Stimulated activated CD8-positive, alpha-beta memory T cell treated with anti-CD3 and anti-CD28 coated beads, Interleukin-15, amount 100 ng/mL, for 48 hours (primary cell): Measurements from ENCODE around the gene LCE1F.

Source experiments
- DNase-seq, 2 donors: peaks; one replicate each; pipeline ENCODE4 v3.0.0-alpha.2; 2020; ENCODE audit warnings: low read depth in 2 of 2

The LCE1F gene

GRCh38 chr1:152776361-152776760, 1.4 kb downstream of the LCE1F start:
- no peak for DNase-seq

- DNase-seq: no peak
Measured at GRCh38 chr1:152777510-152778137, 2.7 kb downstream of the LCE1F start.

GRCh38 chr1:152783095-152783494, 8.2 kb downstream of the LCE1F start:
- DNase-seq: no peak

GRCh38 chr1:152786077-152786476, 11.1 kb downstream of the LCE1F start, which contains the start of gene LCE1E:
TSS of gene LCE1E (plus strand) at chr1:152786257. CDS start at chr1:152787300, 1,043 bp downstream.
- no peak for DNase-seq

- no peak for DNase-seq
Measured at GRCh38 chr1:152795686-152796085, 20.7 kb downstream of the LCE1F start.

- no peak for DNase-seq
Measured at GRCh38 chr1:152796421-152796820, 21.5 kb downstream of the LCE1F start, which contains the start of gene LCE1D. TSS of gene LCE1D (plus strand) at chr1:152796721. CDS start at chr1:152797795, 1,074 bp downstream.

GRCh38 chr1:152801333-152801732, 26.4 kb downstream of the LCE1F start:
- no peak for DNase-seq

- DNase-seq: no peak
Measured at GRCh38 chr1:152806576-152806975, 31.6 kb downstream of the LCE1F start, which contains the start of gene LCE1C. TSS of gene LCE1C (minus strand) at chr1:152806651. CDS start at chr1:152805478, 1,173 bp downstream.

GRCh38 chr1:152811050-152811449, 36.1 kb downstream of the LCE1F start:
- no peak for DNase-seq

- no peak for DNase-seq
Measured at GRCh38 chr1:152811671-152812070, 36.7 kb downstream of the LCE1F start, which contains the start of gene LCE1B. TSS of gene LCE1B (plus strand) at chr1:152811971. CDS start at chr1:152812447, 476 bp downstream.

GRCh38 chr1:152817309-152817708, 42.4 kb downstream of the LCE1F start:
- DNase-seq: no peak

- DNase-seq: no peak
Measured at GRCh38 chr1:152823294-152823693, 48.4 kb downstream of the LCE1F start.

GRCh38 chr1:152824964-152825363, 50.0 kb downstream of the LCE1F start:
- no peak for DNase-seq
